Activated CD4-positive, CD25-positive, alpha-beta regulatory T cell treated with anti-CD3 and anti-CD28 coated beads, Interleukin-2, amount 50 U/mL, for 72 hours (primary cell): ENCODE results near the gene EEF1AKMT1.

Experiments
- DNase-seq: peaks from one replicate; pipeline ENCODE4 v3.0.0; 2021

Gene EEF1AKMT1

DNA sequence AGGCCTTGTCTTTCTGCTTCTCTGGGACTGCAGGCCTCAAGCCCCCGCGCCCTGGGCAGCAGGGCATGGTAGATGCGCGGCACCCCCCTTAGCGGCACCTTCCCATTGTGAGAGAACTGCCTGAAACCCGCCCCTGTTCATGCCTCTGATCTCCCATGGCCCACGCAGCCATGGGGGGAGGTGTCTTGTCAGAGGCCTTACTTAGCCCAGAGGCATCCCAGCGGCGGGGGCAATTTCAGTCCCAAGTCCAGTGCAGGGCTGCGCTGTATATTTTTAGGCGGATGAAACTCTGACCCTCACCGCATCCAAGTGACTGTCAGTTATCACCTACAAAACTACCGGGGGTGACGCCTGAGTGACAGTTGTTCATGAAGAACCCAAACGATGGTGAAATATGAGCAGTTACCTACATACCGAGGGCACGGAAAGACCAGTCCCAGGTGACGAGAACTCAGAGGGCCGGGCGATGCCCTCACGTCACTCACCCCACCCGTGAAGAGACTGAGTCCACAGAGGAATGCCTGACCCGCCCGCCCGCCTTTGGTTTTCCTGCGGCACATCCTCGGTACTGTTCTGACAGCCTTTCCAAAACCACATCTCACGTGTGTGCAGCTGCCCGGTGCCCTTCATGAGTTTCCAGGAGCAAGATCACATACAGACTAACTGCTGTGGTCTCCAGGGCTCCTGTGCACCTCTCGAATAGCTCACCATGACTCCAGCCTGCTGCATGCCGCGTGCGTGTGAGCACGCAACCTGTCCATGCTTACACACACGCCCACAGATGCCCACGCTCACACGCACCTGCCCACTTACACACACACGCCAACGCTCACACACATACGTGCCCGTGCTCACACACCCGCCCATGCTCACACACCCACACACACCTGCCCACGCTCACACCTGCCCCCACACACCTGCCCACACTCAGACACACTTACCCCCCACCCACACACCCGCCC lies 55.9 kb downstream of the EEF1AKMT1 start:
- no peak for DNase-seq

DNA sequence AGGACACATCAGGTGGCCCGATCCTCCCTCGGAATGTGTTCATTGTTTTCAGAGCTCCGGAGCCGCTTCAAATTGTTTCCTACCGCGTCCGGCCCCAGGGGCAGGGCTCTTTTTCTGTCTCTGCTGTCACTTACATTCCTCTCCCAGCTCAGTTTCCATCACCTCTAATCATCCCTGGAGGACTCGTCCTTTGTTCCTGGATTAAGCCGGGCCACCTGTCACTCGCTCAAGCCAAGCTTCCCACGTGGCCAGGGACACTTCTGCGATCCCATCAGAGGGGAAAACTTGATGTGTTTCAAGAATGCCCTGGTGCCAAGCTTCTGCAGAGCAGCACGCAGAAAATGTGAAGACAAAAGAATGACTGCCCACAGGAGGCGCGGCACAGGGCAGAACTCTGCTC lies 56.8 kb downstream of the EEF1AKMT1 start:
- DNase-seq = no peak

- DNase-seq = no peak
Measured at GRCh38 chr13:20715330-20715712, 58.4 kb downstream of the EEF1AKMT1 start.

DNA sequence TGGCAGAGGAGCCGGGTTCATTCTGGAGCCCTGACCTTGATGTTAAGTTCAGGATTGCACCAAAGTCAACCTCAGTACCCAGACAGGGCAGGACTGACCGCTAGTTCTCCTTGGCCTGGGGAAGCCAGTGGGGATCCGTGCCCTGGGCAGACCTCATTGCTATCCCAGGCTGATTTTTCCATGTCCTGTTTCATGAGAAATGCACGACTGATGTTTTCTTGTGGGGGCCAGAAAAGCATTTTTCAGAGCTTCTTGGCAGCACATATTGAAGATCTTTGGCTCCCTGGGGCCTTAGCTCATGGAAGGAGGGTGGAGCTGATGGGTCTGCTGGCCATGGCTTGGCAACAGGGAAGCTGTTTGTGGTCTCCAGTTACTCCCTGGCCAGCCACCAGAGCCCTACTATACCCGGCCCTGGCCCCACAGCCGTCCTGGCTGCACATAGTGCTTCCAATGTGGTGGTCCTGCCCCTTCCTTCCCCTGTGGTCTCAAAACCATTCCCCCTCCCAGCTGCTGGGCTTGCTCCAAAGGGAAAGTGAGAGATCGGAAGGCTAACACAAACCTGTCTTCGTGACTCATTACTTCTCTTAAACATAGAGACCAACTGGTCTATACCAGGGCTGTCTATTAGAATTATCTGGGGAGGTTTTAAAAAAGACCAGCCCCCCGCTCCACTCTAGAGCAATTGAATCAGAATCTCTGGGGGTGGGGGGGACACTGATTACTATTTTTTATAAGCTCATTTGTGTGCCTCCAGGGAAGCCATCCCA lies 59.0 kb downstream of the EEF1AKMT1 start:
- DNase-seq = no peak

- DNase-seq = no peak
Measured at GRCh38 chr13:20714161-20714560, 59.6 kb downstream of the EEF1AKMT1 start.

DNA sequence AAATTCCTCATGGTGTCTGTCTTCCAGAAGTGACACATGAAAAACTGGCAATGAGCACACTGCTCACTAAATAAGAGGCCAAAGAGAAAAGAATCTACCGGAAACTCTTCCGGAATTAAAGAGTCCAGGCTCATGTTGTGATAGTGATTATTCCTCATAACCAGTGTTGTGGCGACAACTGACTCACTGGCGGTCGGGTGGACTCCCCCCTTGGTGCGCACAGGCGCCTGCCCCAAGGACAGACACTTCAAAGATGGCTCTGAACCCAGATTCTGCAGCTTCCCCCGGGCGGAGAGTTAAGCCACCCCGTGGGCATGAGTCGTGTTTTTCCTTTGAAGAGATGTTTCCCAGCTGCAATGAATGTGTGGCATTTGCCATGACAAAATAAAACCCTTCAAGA lies 60.0 kb downstream of the EEF1AKMT1 start:
- no peak for DNase-seq

DNA sequence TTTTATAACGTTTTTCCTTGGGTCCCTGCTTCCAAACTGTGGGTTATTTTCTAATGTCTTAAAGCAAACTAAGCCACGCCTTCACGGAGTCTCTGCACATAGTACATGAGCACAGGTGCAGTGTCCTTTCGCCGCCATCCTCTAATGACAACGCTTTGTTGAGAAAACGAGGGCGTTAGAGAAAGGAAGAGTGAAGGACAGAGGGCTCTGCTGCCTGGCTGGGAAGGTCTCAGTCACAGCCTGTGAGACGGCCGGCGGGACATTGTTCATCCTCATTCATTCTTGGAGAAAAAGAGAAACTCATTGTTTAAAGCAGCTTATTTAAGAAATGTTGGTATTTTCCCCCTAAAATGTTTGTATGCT lies 60.8 kb downstream of the EEF1AKMT1 start:
- no peak for DNase-seq

DNA sequence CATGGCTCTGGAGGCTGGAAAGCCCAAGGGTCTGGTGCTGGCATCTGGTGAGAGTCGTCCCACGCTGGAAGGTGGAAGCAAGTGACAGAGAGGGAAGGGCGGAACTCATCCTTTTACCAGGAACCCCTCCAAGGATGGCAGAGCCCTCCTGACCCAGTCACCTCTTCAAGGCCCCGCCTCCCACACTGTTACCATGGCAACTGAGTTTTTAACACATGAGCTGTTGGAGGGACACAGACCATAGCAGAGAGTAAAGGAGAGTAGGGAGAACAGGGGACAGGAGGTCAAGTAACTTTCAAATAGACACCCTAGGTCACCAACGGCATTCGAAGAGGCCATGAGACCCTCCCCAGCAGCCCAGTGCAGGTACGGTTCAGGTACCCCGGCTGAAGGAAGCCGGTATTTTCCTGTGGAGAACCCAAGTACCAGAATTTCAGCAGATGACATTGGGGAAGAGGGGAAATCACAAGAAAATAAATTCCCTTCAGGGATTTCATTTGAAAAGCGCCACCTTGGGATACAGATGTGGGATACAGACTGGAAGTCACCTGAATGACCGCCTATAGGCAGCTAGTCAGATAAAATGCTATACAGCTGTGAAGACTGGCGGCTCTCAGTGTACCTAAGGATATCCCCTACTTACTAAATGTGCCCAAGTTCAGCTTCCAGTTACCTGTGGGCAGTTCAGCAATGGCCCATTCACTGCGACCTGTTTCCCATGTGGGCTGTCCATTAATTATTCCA lies 62.3 kb downstream of the EEF1AKMT1 start:
- no peak for DNase-seq

DNA sequence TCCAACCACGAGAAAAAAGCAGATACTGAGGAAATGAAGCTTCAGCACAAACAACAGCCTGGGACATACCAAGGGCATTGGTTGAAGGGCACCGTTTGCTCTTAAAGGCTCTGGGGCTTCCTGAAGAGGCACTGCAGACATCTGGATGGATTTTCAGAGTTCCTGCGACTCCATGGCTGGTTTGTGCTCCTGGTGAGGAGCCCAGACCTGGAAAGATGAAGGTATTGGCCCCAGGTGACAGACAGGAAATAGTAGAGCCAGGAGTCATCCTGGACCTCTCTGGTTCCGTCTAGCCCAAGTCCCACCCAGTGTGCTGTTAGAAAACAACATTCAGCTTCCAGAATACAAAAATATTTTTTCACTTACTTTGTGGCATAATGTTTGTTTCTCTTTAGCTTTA lies 64.0 kb downstream of the EEF1AKMT1 start:
- no peak for DNase-seq

GRCh38 chr13:20709369-20709768 lies 64.4 kb downstream of the EEF1AKMT1 start:
- DNase-seq = no peak

DNA sequence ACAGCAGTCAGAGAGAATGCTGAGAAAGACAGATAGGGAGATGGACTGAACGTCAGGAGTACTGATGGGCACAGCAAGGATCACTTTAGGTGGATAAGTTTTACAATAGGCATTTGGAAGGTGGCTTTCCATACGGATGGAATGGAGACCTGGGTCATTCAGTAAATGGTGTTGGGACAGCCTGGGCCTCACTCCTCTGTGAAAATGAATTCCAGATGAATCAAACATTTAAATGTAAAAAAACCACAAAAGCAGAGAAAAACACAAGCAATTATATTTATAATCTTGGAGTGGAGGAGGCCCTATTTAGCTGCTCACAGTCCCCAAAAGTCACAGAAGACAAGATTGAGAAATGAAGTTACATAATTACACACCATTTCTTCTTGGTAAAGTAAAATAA lies 65.5 kb downstream of the EEF1AKMT1 start:
- no peak for DNase-seq

GRCh38 chr13:20706661-20707060 lies 67.1 kb downstream of the EEF1AKMT1 start:
- no peak for DNase-seq

GRCh38 chr13:20704459-20705069 lies 69.2 kb downstream of the EEF1AKMT1 start:
- DNase-seq = no peak

- peak; percentile 71 for DNase-seq
Measured at GRCh38 chr13:20703780-20704458, 69.8 kb downstream of the EEF1AKMT1 start.

DNA sequence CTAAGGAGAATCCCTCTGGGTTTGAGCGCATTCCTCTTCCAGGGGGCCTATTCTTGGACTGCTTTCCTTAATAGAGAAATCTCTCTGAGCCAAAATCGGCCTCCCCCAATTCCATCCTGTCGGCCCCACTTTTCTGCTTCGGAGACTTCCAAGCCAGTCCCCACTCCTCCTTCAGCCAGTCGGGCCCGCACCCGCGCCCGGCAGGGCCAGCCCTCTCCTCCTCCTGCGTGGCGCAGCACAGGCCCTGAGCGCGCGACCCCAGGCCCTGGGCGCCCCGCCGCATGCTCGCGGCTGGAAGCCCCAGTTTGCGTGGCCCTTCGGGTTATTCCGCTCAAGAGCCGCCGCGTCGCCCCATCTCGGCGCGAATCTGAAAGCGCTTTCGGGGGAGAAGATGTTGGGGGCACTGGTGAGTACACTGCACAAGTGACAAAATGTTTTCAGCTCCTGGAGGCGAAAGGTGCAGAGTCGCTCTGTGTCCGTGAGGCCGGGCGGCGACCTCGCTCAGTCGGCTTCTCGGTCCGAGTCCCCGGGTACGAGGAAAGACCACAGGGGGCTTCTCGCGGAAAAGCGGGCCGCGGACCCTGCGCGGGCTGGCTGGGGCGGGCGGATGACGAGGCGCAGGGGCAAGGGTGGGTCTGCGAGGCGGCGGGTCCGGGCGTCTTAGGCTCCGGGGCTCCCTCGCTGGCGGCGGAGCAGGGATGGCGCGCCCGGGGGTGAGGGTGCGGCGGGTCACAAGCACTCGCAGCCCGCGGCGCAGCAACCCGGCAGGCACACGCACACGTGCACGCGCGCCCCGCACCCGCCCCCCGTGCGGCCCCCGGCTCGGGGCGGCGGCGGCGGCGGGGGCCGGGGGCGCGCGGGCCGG lies 70.6 kb downstream of the EEF1AKMT1 start, which contains the start of gene IL17D:
TSS of gene IL17D (plus strand) at position 785 of the 865 bp plus-strand sequence. CDS start 303 bp downstream, outside the sequence.
- DNase-seq = peak; percentile 50

GRCh38 chr13:20702530-20702914 lies 71.2 kb downstream of the EEF1AKMT1 start:
- DNase-seq = no peak

GRCh38 chr13:20701461-20701860 lies 72.3 kb downstream of the EEF1AKMT1 start:
- no peak for DNase-seq

DNA sequence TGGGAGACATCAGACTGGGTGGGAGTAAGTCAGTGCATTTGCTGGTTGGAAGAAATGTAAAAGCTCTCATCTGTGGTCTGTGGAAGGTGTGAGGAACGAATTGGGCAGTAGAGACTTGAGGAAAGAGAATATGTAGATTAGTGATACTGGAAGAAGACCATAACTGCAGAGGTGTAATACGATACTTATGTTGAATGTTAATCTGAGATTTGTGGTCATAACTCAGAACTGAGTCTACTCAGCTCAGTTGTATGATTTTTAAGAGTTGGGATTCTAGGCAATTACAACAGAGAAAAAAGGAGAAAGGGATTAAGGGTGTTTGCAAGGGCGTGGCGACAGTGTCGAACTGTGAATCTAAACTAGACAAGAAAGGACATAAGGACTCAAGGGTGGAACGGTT lies 73.5 kb downstream of the EEF1AKMT1 start:
- no peak for DNase-seq

DNA sequence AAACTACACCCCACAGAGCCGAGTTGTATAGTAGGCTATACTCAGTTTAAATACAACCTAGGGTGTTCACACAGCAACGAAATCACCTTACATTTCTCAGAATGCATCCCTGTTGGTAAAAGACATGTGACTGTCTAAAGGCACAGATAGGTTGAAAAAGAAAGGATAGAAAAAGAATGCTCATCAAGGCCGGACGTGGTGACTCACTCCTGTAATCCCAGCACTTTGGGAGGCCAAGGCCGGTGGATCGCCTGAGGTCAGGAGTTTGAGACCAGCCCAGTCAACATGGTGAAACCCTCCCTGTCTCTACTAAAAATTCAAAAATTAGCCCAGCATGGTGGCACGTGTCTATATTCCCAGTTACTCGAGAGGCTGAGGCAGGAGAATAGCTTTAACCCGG lies 74.0 kb downstream of the EEF1AKMT1 start:
- no peak for DNase-seq

DNA sequence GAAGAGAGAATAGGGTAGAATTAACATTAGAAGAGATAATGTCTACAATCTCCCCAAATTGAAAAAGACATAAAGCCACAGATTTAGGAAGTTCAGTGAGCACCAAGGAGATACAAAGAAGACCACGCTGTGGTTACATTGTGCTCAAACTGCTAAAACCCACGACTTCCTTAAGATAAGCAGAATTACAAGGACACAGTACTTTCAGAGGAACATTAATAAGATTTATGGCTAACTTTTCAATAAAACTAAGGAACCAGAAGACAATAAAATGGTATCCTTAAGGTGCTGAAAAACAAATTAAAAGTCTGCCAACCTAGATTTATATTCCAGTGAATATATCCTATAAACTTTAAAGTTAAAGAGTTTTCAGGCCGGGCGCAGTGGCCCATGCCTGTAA lies 77.7 kb downstream of the EEF1AKMT1 start:
- no peak for DNase-seq

DNA sequence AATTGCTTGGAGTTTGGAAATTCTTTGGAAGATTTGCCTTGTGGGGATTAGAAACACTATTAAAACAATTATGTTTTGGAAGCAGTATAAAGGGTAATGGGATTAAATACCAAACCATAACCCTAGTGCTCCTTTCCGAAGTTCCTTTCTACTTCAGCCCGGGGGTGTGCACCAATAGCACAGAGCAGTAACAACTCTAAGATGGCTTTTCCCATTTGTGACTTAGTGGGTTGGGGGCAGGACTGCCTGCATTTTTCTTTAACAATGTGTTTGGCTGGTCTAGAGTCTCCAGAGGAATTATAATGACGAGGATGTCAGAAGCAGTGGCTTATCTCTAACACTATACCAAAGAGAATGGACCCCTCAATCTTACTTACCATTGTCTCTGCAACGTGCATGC lies 82.1 kb downstream of the EEF1AKMT1 start:
- DNase-seq = no peak
